RWPE1 (cell line): Measurements from ENCODE around the gene GPR75.

Experiments used
- CTCF ChIA-PET: fragments of 350-600 bp; sonication (Branson Sonifier 250); formaldehyde crosslinking; extraction: SDS; loops from one replicate; lab custom pipeline; 2021; lab: Yijun Ruan, JAX
- POLR2A ChIA-PET: fragments of 400-600 bp; formaldehyde crosslinking; extraction: SDS; loops from one replicate; lab custom pipeline; 2020; ENCODE audit warnings: antibody characterized with exemption; ENCODE audit not compliant: low non-redundant PET; lab: Yijun Ruan, JAX
- DNase-seq: peaks from one replicate; pipeline ENCODE4 v3.0.0; 2012; ENCODE audit warnings: low spot score
- H3K27ac ChIP-seq: fragments of 450-650 bp; 2 replicates; pipeline ENCODE4 v1.5.1; 2017
- CTCF ChIP-seq: fragments of 450-650 bp; conservative IDR thresholded peaks from 2 replicates; pipeline ENCODE4 v1.5.1; 2017; ENCODE audit warnings: low read depth, mild to moderate bottlenecking

GPR75 gene

GRCh38 chr2:53820048-53820447 is 39.7 kb downstream of the GPR75 start:
- DNase-seq = no peak
- H3K27ac ChIP-seq = no peak overlapping the region
- TF ChIP-seq CTCF = no peak
- POLR2A ChIA-PET = no interaction called here
- CTCF ChIA-PET = no interaction called here

- H3K27ac ChIP-seq = no peak overlapping the region
- no peak for TF ChIP-seq CTCF
- POLR2A ChIA-PET = interaction anchor here (0.8 kb wide), 1 partner anchor 55 kb away, joined by 10 read pairs; no protein-coding TSS in a partner anchor
- DNase-seq = no peak
- CTCF ChIA-PET = no interaction called here
Observed at GRCh38 chr2:53819634-53820033, 40.1 kb downstream of the GPR75 start.

- POLR2A ChIA-PET = interaction anchor here (0.8 kb wide), 1 partner anchor 56 kb away, joined by 10 read pairs; no protein-coding TSS in a partner anchor
- TF ChIP-seq CTCF = no peak
- no peak for DNase-seq
- CTCF ChIA-PET = no interaction called here
- no peak overlapping the region for H3K27ac ChIP-seq
Observed at GRCh38 chr2:53818854-53819435, 40.8 kb downstream of the GPR75 start.

- no peak overlapping the region for H3K27ac ChIP-seq
- DNase-seq = no peak
- ChIA-PET CTCF (no interaction called here), POLR2A (no interaction called here)
- TF ChIP-seq CTCF = no peak
Observed at GRCh38 chr2:53813151-53813550, 46.6 kb downstream of the GPR75 start.

- no peak for TF ChIP-seq CTCF
- ChIA-PET POLR2A (no interaction called here), CTCF (no interaction called here)
- no peak for DNase-seq
- H3K27ac ChIP-seq = no peak overlapping the region; the same call in 1 of the 2 replicates
Observed at GRCh38 chr2:53811601-53812000, 48.2 kb downstream of the GPR75 start.
